Stimulated activated CD4-positive, alpha-beta T cell treated with anti-CD3 and anti-CD28 coated beads, Interleukin-4, amount 100 ng/mL, for 48 hours (primary cell): ENCODE measurements around the gene CDKN2B-AS1.
"Not testable (repeated sequence)": the region's sequence is repeated elsewhere in the genome, so short reads cannot be mapped to it uniquely, and the experiment has no call there.

Experiments used
- DNase-seq, 2 donors: peaks; one replicate each; pipeline ENCODE4 v3.0.0-alpha.2; 2020; ENCODE audit warnings: low read depth in 2 of 2

CDKN2B-AS1 gene

DNA sequence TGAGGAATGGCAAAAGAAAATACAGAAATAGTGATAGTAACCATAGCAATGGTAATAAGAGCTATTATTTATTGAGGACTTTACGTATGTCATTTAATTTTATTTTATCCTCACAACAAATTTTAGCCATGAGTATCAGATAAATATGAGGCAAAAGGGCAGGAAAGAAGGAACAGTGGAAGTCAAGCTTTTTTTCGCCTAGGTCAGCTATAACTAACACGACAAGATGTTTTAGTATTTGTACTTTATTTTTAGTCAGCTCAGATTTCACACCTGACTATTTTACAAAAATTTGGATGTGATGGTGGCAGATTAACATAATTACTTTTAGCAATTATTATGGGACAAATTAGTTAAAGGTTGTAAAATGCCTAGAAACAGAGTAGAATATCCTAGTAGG, 49.3 kb downstream of the CDKN2B-AS1 start:
- no peak for DNase-seq

DNA sequence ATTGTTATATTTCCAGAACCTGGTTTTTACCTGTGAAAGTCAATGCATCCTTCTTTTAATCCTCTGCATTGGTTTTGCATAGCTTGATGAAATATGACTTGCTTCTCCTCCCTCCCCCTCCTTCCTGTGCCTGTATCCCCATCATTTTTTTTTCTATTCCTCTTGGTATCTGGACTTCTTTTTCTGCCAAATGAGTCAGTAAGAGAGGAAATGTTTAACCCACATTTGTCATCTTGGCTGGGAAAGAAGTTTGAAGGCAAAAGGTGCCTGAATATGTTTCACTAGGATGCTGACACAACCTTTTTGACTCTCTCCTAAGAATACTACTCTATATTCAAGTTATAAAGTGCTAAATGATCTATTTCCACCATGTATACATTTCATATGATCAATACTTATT, 50.0 kb downstream of the CDKN2B-AS1 start:
- no peak for DNase-seq

DNA sequence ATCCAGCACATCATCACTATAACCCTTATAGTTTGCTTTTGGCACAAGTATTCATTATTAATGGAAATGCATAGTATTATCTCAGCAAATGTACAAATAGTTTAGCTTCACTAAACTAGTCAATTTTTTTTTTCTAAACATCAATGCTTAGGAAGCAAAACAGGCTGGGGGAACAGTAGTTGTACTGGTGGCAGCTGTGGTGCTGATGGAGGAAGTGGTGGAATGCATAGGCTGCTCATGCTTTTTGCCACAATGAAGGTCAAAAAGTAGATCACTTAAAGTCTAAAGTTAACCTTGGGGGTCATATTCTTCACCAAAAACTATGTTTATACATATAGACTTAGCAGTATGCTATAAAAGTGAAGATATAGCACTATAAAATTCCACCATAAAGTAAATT, 50.8 kb downstream of the CDKN2B-AS1 start:
- no peak for DNase-seq

DNA sequence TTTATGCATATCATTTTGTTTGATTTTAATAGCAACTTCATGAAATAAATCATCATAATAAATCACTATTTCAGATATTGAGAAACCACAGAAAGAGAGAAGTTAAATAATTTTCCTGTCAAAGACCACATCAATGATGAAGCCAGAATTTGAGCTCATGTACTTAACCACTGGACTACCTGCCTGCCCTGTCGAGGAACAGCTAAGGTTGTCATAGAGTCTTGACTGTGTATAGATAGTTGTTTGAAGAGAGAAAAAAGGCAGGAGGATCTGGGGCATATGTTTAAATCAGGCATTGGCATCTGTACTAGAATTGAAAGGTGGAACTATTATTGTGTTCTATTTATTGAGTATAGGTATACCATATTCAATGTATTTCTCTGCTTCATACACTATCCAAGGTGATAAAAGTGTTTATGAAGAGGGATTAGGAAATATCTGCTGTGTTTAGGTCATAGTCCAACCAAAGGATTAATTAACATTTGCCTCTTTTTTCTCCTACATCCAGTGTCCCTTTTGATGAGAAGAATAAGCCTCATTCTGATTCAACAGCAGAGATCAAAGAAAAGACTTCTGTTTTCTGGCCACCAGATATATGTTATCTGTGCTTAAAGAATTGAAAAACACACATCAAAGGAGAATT, 51.8 kb downstream of the CDKN2B-AS1 start:
- DNase-seq, result no peak

DNA sequence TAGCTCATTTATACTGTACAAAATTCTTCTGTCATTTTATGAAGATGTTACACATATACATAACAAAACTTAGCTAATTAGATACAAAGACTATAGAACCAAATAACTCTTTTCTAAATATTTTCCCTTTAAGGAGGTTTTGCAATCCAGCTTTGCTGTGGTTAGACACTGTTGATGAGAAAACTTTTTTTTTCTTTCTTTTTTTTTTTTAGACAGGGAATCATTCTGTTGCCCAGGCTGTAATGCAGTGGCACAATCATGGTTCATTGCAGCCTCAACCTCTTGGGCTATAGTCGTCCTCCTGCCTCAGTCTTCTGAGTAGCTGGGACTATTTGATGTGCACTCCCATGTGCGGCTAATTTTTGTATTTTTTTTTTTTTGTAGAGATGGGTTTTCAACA, 53.0 kb downstream of the CDKN2B-AS1 start:
- DNase-seq, result no peak

DNA sequence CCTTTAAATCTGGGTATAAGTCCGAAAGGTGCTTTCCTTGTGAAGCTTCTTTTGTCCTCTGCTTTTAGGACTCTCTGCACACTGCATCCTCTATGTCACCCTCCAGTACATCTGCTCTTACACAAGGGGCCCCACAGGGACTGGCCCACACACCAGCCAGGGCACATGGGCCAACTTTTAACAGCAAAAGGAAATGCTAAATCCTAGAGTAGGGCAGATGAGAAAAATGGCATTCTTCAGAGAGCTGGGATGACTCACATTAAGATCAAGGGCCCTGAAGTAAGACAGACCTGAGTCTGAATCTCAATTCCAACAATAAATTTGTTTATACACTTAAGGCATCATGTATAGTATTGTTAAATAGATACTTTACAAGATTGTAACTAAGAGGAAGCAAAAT, 54.8 kb downstream of the CDKN2B-AS1 start:
- no peak for DNase-seq

DNA sequence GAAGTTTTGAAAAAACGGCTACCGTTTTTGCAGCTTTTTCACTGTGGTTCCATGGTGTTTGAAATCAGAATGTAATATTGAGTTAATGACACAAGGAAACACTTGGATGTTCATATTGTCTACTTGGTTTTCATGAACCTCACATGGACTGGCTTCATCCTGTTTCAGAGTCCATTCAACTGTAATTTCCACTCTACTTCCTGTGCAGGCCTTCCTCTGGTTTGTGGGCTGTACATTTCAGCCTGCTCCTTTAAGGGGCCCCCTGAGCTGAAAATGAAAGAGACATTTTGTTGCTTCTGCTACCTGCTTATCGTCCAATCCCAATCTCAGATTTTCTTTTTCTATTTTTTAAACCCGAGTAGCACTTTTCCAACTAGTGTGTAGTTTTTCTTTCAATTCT, 56.3 kb downstream of the CDKN2B-AS1 start:
- DNase-seq, result no peak

DNA sequence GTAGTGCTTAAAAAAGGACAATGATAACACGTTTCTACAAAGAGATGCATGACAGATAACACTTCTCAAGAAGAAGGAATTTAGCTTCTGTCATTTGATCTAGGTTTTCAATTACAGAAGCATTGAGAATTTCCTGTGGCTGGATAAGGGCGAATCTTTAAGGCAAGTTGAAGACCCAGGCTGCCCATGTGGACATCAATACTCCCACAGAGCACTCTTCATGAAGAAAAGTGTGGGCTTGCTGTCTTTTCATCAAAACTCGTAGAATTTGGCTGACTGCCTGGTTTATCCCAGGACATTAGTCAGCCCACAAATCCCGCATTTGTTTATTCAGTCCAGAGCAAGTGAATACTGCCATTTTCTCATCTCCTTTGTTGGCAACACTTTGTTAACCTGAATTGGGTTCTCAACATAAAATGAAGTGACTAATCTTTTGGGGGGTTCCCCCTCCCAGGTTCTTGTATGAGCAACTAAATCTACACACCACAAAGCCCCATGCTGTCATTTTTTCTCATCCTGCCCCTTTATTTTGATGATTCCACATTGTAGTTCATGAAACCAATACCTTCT, 57.9 kb downstream of the CDKN2B-AS1 start:
- peak in 1 of 2 donors; percentile 30 for DNase-seq

DNA sequence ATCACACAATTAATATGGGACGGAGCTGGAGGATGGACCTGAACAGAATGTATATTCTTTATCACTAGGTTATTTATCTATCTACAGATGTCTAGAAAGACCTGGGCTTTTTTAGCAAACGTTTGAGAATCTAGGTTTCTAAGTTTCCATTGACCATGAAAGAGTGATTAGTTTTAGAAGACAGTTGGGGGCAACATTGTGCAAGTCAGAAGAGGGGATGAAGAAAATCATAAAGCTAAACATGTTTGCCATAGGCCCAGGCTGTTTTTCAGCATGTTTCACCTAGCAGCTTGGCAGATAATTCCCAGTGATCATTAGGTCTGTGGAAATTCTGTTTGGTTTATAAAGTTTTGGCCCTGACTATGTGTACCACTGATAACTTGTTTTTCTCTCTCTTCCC, 58.6 kb downstream of the CDKN2B-AS1 start:
- no peak for DNase-seq

DNA sequence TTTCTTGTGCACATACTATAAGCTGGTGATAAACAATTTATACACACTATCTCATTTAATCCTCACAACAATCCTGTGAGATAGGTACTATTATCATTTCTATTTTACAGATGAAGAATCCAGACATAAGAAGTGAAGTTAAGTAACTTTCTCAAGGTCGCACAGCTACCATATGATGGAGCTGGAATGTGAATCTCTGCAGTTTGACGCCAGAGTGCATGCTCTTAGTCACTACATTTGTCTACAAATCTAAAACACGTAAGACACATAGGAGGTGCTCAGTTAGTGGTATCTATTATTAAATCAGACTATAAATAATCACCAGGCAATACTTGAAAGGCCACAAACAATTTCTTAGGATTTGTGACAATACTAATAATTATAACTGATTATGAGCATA, 59.5 kb downstream of the CDKN2B-AS1 start:
- no peak for DNase-seq

DNA sequence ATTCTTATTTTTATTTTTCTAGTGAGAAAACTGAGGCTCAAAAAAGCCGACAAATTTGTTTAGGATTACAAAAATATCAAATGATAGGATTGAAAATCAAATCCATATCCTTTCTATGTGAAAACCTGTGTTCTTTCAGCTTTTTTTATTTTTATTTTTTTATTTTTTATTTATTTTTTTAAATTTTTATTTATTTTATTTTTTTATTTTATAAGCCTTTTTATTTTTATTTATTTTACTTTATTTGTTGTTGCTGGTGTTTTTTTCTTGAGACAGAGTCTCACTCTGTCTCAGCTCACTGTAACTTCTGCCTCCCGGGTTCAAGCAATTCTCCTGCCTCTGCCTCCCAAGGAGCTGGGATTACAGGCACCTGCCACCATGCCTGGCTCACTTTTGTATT, 59.9 kb downstream of the CDKN2B-AS1 start:
- DNase-seq, result no peak

DNA sequence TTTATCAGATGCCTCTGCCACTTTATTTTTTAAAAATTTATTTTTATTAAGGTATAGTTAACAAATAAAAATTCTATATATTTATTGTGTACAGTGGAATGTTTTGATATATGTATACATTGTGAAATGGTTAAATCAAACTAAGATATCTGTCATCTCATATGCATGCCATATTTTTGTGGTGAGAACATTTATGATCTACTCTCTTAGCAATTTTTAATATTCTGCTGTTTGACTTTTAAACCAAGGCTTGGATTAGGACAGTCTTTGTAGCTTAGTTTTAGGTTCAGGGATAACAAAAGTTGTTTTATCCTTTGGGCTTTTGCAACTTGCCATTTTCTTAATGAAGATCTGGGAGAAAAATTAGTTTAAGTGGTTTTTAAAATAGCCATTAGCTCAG, 60.5 kb downstream of the CDKN2B-AS1 start:
- no peak for DNase-seq

DNA sequence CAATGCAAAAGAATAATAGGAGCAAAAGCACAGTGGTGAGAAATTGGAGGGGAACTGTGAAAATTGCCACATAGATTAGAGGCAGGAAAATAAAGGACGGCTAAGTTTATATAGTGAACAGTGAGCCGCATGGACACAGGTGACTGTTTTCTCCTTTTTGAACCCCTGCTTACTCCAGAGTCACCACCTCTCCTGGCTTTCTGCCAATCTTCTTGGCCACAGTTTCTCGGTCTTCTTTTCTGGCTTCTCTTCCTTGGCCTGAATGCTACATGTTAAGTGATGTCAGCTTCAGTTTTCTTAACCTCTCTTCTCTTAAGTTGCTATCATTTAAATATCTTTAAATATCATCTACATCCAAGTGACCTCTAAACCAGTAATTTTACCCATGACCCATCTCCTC, 61.8 kb downstream of the CDKN2B-AS1 start:
- DNase-seq, result no peak

DNA sequence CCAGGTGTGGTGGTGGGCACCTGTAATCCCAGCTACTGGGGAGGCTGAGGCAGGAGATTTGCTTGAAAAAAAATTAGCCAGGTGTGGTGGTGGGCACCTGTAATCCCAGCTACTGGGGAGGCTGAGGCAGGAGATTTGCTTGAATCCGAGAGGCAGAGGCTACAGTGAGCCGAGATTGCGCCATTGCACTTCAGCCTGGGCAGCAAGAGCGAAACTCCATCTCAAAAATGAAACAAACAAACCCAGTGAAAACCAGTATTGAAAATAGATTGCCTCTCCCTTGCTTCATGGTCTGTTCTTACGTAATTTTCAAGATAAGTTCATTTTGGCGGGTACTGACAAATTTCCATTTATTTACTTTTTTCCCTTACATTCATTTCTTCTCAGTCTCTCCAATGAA, 63.4 kb downstream of the CDKN2B-AS1 start:
- DNase-seq, result not testable (repeated sequence)

DNA sequence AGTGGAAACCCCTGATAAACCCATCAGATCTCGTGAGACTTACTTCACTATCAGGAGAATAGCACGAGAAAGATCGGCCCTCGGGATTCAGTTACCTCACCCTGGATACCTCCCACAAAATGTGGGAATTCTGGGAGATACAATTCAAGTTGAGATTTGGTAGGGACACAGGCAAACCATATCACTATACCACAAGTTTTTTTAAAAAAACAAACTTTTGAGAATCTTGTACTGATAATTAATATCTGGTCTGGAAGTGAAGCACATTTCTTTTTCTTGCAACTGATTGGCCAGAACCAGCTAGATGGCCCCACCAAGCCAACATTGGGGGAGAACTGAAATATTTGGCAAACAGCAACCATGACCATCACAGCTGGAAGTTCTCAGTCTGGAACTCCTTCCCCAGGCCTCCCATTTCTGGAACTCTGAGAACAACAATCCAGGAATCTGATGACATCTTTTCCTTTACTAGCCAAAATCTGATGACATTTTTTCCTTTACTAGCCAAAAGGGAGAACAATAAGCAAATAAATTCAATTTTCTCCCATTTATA, 66.3 kb downstream of the CDKN2B-AS1 start:
- DNase-seq, result no peak

DNA sequence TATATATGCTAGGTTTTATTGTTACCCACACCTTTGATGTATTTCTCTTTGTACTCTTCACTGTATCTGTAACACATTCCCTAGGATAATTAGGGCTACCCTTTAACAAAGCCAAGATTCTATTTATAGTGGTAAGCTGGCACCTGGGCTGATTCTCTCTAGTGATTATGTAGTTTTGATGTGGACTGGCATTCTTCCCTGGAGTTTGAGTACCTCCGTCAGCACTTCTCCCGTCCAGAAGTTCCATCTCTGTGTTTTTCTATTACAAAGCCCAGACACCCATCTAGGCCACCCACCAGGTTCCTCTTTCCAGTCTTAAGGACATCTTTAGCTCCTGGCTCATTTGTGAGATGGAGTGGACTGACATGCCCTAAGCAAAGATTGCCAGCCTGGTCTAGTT, 70.4 kb downstream of the CDKN2B-AS1 start:
- no peak for DNase-seq

DNA sequence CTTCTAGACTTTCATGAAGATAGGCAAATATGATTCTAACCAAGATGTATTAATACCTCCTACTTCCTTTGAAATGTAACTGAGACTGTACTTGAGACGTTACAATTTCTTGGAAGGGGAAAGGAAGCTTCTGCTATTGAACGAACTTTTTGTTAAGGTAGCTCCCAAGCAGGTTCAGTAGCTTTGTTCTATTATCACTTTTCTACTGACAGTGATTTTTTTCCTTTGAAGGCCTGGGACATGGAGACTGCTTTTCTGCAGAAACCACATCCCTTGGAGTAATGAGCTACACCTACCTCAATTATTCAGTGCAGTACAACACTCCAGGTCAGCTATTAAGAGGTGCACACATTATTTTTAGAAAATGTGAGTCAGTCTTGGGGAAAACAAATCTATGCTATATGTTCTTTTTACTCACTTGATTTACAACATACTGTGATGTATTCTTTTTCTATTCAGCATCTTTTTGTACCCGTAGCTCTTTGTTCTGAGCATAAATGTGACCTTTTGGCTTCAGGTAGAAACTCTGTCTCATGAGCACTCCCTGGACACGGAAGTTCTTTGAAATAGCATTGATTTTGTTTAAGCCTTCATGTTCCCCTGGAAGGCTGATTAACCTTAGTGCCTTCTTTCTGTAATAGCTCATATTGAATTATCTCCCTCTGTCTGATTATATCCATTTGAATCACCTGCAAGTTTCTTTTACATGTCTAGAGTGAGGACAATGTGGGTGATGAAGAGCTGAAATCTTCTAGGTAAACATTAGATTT, 71.0 kb downstream of the CDKN2B-AS1 start:
- no peak for DNase-seq

DNA sequence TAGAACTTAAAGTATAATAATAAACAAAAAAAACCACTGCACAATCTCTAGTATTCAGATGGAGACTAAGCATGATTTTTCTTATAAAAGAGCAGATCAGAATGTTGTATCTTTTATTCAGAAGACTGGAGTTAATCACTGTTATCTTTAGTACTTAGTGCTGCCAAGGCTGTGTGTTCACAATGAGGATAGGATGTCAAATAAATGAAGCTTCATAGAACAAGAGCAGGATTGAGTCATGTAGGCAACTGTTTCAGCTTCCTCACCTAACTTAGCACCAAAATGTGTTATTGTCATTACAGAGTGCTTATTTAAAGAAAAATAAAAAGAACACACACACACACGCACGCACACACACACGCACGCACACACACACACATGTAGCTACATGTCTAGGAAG, 72.6 kb downstream of the CDKN2B-AS1 start:
- no peak for DNase-seq

DNA sequence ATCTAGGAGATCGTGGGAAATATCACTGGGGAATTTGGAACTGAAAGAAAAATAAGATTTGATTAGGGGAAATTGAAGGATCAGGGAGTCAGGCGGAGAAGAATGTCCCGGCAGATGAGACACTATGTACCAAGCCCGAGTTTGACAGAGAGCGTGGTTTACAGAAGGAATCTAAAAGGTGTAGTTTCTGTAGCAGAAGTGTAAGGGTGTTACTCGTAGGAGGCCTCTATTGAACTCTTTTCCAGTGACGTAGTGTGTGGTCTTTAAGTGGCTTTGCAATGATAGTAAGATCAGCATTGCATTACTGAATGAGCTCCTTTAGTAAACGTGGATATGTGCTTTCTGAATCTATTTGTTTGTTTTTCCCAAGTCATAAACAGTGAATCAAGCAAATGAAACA, 73.8 kb downstream of the CDKN2B-AS1 start:
- DNase-seq, result no peak

DNA sequence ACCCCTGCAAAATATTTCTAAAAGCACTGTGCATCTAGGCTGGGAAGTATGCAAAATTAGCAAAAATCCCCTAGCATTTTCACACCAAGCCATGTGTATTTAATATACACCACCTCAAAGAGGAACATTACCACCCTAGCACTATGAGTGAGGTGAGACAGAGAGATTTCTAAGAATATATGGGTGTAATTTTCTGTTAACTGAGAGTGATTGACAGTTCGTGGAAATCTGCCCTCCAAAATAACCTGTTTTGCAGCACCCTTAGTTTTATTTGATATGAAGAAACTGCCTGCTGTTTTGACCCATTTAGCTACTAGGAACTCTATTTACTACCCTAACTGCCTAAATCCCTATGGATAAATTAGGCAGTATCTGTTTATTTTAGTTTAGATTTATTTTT, 78.8 kb downstream of the CDKN2B-AS1 start:
- DNase-seq, result no peak

DNA sequence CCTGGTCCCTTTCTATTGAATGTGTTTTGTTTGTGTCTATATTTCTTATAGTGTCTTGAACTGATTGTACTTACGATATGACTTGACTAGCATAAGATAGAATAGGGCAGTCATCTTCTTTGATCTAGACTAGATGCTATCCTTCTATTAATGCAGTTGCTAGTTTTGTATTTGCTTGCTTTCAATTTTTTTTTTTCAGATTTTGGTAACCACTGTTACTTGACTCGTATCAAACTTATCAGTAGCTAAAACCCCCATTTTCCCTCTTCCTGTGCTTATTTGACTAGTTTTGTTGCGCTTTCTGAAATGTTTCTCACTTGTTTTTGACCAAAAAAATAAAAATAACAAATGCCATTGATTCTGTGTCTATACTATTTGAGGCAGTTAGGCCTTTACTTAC, 83.5 kb downstream of the CDKN2B-AS1 start:
- DNase-seq, result no peak

DNA sequence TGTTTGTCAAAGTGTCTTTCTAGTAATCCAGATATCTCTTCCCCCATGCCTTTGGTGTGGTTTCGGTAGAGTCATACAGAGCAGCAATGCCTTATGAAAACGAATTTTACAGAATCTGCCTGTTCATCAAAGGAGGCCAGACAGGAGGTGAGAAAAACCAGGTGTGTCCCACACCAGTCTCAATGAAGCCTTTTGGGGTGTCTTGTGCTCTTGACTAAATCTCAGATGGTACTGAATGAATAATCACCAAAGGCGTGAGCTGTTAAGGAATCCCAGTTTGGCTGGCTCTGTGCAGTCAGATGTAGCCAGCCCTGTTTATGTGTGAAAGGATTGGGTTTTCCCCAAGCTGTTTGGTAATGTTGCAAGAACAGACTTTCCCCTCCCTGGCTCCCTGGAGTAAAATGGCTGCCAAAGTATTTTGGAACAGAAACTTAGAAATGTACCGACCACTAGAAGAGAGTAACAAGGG, 85.3 kb downstream of the CDKN2B-AS1 start:
- DNase-seq, result peak; percentile 6 to 50
